IMR-90 (cell line): ENCODE data around the gene SLC9A3. TPM values are rescaled to one million over a fixed set of nuclear protein-coding genes. Genes with fewer than 3 reads are reported as not detected.

Source experiments
- ATAC-seq: fragments of 200-7000 bp; cut with Tn5 transposase; 2 replicates; pipeline ENCODE4 v1.9.1; 2020; ENCODE audit warnings: low read depth, mild to moderate bottlenecking, moderate library complexity
- BruUV-seq: library from RNA; stranded (reverse); fragments of 400-500 nt; replicated peaks from 2 replicates; lab custom pipeline; 2021; lab: Mats Ljungman, UMichigan
- CTCF ChIA-PET: fragments of 300-600 bp; formaldehyde crosslinking; extraction: SDS; loops from one replicate; lab custom pipeline; 2021; ENCODE audit warnings: antibody characterized with exemption; lab: Yijun Ruan, JAX
- POLR2A ChIA-PET: fragments of 300-600 bp; sonication (Branson Sonifier 250); formaldehyde crosslinking; loops from one replicate; lab custom pipeline; 2022; ENCODE audit warnings: antibody characterized with exemption; ENCODE audit not compliant: unreplicated experiment; lab: Charles Lee
- DNase-seq: peaks from one replicate; pipeline ENCODE4 v3.0.0; 2013
- H2AFZ ChIP-seq: replicated peaks from 2 replicates; pipeline ENCODE3; 2013; ENCODE audit warnings: low read length, mild to moderate bottlenecking; ENCODE audit not compliant: poor library complexity
- H2AK5ac ChIP-seq: 2 replicates; pipeline ENCODE4 v1.6.1; 2013; ENCODE audit warnings: low read depth, low read length, inconsistent platforms
- H2AK9ac ChIP-seq: replicated peaks from 2 replicates; pipeline ENCODE3; 2013; ENCODE audit warnings: mild to moderate bottlenecking, low read depth, low read length, moderate library complexity; ENCODE audit not compliant: poor library complexity
- H2BK120ac ChIP-seq: 2 replicates; pipeline ENCODE4 v1.6.1; 2013; ENCODE audit warnings: low read depth, low read length, inconsistent platforms
- H2BK15ac ChIP-seq: 3 replicates; pipeline ENCODE4 v1.6.1; 2013; ENCODE audit warnings: low read depth, low read length, inconsistent platforms
- H2BK20ac ChIP-seq: 2 replicates; pipeline ENCODE4 v1.6.1; 2013; ENCODE audit warnings: low read depth, mild to moderate bottlenecking, inconsistent platforms, low read length, moderate library complexity
- H2BK5ac ChIP-seq: 2 replicates; pipeline ENCODE4 v1.6.1; 2013; ENCODE audit warnings: mild to moderate bottlenecking, low read depth, low read length, inconsistent platforms; ENCODE audit not compliant: poor library complexity, severe bottlenecking
- H3K14ac ChIP-seq: replicated peaks from 2 replicates; pipeline ENCODE4 v1.6.1; 2013; ENCODE audit warnings: low read depth, low read length, inconsistent platforms
- H3K18ac ChIP-seq: 2 replicates; pipeline ENCODE4 v1.6.1; 2013; ENCODE audit warnings: low read depth, low read length, control low read depth
- H3K23ac ChIP-seq: 2 replicates; pipeline ENCODE4 v1.6.1; 2013; ENCODE audit warnings: low read depth, low read length, inconsistent platforms
- H3K27ac ChIP-seq: 2 replicates; pipeline ENCODE4 v1.5.1; 2013; ENCODE audit warnings: mild to moderate bottlenecking, control low read depth, low read length; ENCODE audit not compliant: insufficient read depth
- H3K27me3 ChIP-seq: 2 replicates; pipeline ENCODE4 v1.6.1; 2013; ENCODE audit warnings: low read length; ENCODE audit not compliant: control insufficient read depth, insufficient read depth
- H3K36me3 ChIP-seq: 2 replicates; pipeline ENCODE4 v1.6.1; 2013; ENCODE audit warnings: low read length, mixed read lengths; ENCODE audit not compliant: control insufficient read depth, insufficient read depth
- H3K4ac ChIP-seq: 2 replicates; pipeline ENCODE4 v1.6.1; 2013; ENCODE audit warnings: low read depth, low read length, inconsistent platforms
- H3K4me1 ChIP-seq: 2 replicates; pipeline ENCODE4 v1.6.1; 2013; ENCODE audit warnings: low read length, mixed read lengths; ENCODE audit not compliant: control insufficient read depth, insufficient read depth
- H3K4me2 ChIP-seq: 2 replicates; pipeline ENCODE4 v1.6.1; 2013; ENCODE audit warnings: low read depth, mild to moderate bottlenecking, control low read depth, low read length, moderate library complexity
- H3K4me3 ChIP-seq: 2 replicates; pipeline ENCODE4 v1.5.1; 2013; ENCODE audit warnings: low read depth, mild to moderate bottlenecking, control low read depth, low read length, moderate library complexity; ENCODE audit not compliant: insufficient read depth
- H3K56ac ChIP-seq: 2 replicates; pipeline ENCODE4 v1.6.1; 2013; ENCODE audit warnings: low read length, inconsistent platforms; ENCODE audit not compliant: insufficient read depth; ENCODE audit errors: extremely low read depth
- H3K79me1 ChIP-seq, 2 experiments: 2 replicates each; pipeline ENCODE4 v1.6.1; 2013; ENCODE audit warnings: low read length in 2 of 2, inconsistent platforms in 1 of 2, low read depth in 1 of 2
- H3K9ac ChIP-seq: 2 replicates; pipeline ENCODE4 v1.6.1; 2013; ENCODE audit warnings: low read depth, low read length, control low read depth
- H3K9me1 ChIP-seq: 2 replicates; pipeline ENCODE4 v1.6.1; 2013; ENCODE audit warnings: low read length, inconsistent platforms; ENCODE audit not compliant: insufficient read depth
- H3K9me3 ChIP-seq: 2 replicates; pipeline ENCODE4 v1.6.1; 2013; ENCODE audit warnings: low read length; ENCODE audit not compliant: control insufficient read depth, insufficient read depth
- H4K20me1 ChIP-seq: 2 replicates; pipeline ENCODE4 v1.6.1; 2013; ENCODE audit warnings: low read length, inconsistent platforms; ENCODE audit not compliant: insufficient read depth
- H4K5ac ChIP-seq: 2 replicates; pipeline ENCODE4 v1.6.1; 2013; ENCODE audit warnings: mild to moderate bottlenecking, low read depth, low read length, control low read depth
- H4K8ac ChIP-seq, 2 experiments: 2 replicates each; pipeline ENCODE4 v1.6.1; 2013; ENCODE audit warnings: low read depth in 2 of 2, low read length in 2 of 2, control low read depth in 1 of 2, inconsistent platforms in 1 of 2
- H4K91ac ChIP-seq: 2 replicates; pipeline ENCODE4 v1.6.1; 2013; ENCODE audit warnings: low read depth, low read length, inconsistent platforms; ENCODE audit not compliant: insufficient read depth
- CEBPB ChIP-seq: IDR thresholded peaks from 2 replicates; pipeline ENCODE4 v1.6.1; 2012; ENCODE audit warnings: low read depth, low read length, improper control_type of control experiment
- MAZ ChIP-seq: IDR thresholded peaks from 2 replicates; pipeline ENCODE4 v1.6.1; 2012; ENCODE audit warnings: low read depth, mild to moderate bottlenecking, low read length, improper control_type of control experiment, moderate library complexity, borderline replicate concordance
- RCOR1 ChIP-seq: IDR thresholded peaks from 2 replicates; pipeline ENCODE4 v1.6.1; 2012; ENCODE audit warnings: mild to moderate bottlenecking, low read length, improper control_type of control experiment; ENCODE audit not compliant: insufficient replicate concordance
- RFX5 ChIP-seq: IDR thresholded peaks from 2 replicates; pipeline ENCODE4 v1.8.0; 2012; ENCODE audit warnings: low read depth, mild to moderate bottlenecking, low read length, moderate library complexity
- WGBS, 2 experiments: methylation state at CpG; one replicate each; pipeline versions ENCODE4 v1.1.5 to v1.1.7; 2013; ENCODE audit warnings: missing lambda C conversion rate in 2 of 2; ENCODE audit not compliant: insufficient read length in 1 of 2; ENCODE audit errors: extremely low coverage in 2 of 2; 5-methylcytosine and 5-hydroxymethylcytosine counted together
- dilution Hi-C: fragments of 300-500 bp; cut with HindIII; formaldehyde crosslinking; loops from one replicate; pipeline ENCODE4 v1.14.3; 2018; ENCODE audit warnings: low sequenced_read_pairs; ENCODE audit not compliant: unreplicated experiment
- in situ Hi-C: fragments of 300-500 bp; cut with MboI; formaldehyde crosslinking; loops from 3 replicates; pipeline ENCODE4 v1.14.3; 2019; ENCODE audit warnings: low sequenced_read_pairs, inconsistent platforms, mixed read lengths
- intact Hi-C: fragments of 100-400 bp; cut with micrococcal nuclease; formaldehyde crosslinking; loops from 2 replicates; pipeline ENCODE4 v1.10.0; 2022
- polyA plus RNA-seq, 3 experiments: library from polyadenylated mRNA; depleted of rRNA; stranded (reverse); fragments of >200 nt; gene quantifications; 2 replicates each; pipeline ENCODE4 v1.2.3, GENCODE V29; 2012; ENCODE audit warnings: low replicate concordance in 1 of 3
- total RNA-seq: library from RNA; depleted of rRNA; stranded (reverse); fragments of >200 nt; gene quantifications from 2 replicates; pipeline ENCODE4 v1.2.3, GENCODE V29; 2012
- TF ChIP-seq, protein P1 (sequence below): fragments of 150-350 bp; IDR thresholded peaks from 2 replicates; pipeline ENCODE4 v1.6.1; 2016; ENCODE audit warnings: low read depth, mild to moderate bottlenecking, low read length, moderate library complexity, borderline replicate concordance

SLC9A3 gene
- total and polyA plus RNA-seq, 2 of the 4 experiments (the other 2 are of a cell fraction) = 0.72 to 1.5 TPM

DNA sequence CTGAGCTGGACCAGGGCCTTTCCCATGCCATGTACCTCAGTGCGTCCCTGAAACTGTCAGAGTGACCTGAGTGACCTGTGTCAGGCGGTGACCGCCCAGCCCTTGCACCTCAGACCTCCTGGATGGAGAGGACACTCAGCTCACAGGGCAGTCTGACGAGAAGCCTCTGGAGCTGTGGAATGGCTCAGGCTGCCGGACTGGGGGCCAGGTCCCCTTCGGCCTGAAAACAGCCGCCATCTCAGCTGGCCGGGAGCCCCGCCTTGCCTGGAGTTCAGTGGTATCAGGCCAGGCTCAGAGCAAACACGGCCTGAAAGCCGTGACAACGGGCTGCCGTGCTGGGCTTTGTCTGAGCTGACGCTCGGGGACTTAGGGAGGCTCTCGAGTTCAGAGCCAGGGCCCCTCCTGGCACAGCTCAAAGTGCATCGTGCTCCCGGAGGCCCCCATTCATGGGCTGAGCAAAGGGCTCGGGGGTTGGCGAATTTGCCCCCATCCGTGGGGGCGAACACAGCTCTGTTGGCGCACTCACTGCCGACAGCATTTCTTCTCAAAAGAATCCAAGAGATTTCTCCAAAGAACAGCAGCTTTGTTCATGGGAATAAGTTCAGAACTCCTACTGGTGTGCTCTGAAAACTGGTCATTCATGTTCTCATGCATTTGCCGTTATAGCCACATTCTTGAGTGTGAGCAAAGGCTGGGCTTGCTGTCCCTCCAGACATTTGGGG lies 8.4 kb upstream of the SLC9A3 start:
- H4K8ac ChIP-seq = no peak overlapping the region
- H3K27me3 ChIP-seq = peaks cover 66% of the 10 kb centered on the region
- in situ Hi-C loops = no loop called here

More for the DNA sequence above, 8.4 kb upstream of the SLC9A3 start:
- ATAC-seq (no peak), DNase-seq (no peak)
- no TSS peak for BruUV-seq
- H2AFZ ChIP-seq = no peak overlapping the region
- no peak overlapping the region for H2AK9ac ChIP-seq
- H3K36me3 ChIP-seq = no peaks in the 10 kb centered on the region
- no peaks in the 10 kb centered on the region for H3K9me1 ChIP-seq
- no peak overlapping the region for H3K23ac ChIP-seq
- H2BK15ac ChIP-seq = no peak overlapping the region
- H3K79me1 ChIP-seq = no peaks in the 10 kb centered on the region
- H4K20me1 ChIP-seq = no peaks in the 10 kb centered on the region
- no peak overlapping the region for H4K5ac ChIP-seq
- H3K14ac ChIP-seq = no peak overlapping the region
- no peak overlapping the region for H3K9ac ChIP-seq
- H3K18ac ChIP-seq = no peak overlapping the region
- H3K27ac ChIP-seq = no peak overlapping the region
- no peak overlapping the region for H3K56ac ChIP-seq
- POLR2A ChIA-PET = no interaction called here
- H4K91ac ChIP-seq = no peak overlapping the region
- WGBS, 2 experiments = 45% methylated on average over 9 of the region's 25 CpGs; no CpG with 5 or more reads in 1 of the 2 experiments
- H3K4me3 ChIP-seq = no peak overlapping the region
- H2AK5ac ChIP-seq = no peak overlapping the region
- no peak overlapping the region for H3K4ac ChIP-seq
- H3K4me2 ChIP-seq = no peak overlapping the region
- H2BK120ac ChIP-seq = no peak overlapping the region
- CTCF ChIA-PET = no interaction called here
- no peak overlapping the region for H2BK20ac ChIP-seq
- H3K4me1 ChIP-seq = no peaks in the 10 kb centered on the region
- dilution Hi-C loops = no loop called here
- H2BK5ac ChIP-seq = no peak overlapping the region
- TF ChIP-seq RCOR1 = no peak
- TF ChIP-seq MAZ = no peak
- TF ChIP-seq CEBPB = no peak
- no peak for TF ChIP-seq RFX5
- TF ChIP-seq, protein P1, sequence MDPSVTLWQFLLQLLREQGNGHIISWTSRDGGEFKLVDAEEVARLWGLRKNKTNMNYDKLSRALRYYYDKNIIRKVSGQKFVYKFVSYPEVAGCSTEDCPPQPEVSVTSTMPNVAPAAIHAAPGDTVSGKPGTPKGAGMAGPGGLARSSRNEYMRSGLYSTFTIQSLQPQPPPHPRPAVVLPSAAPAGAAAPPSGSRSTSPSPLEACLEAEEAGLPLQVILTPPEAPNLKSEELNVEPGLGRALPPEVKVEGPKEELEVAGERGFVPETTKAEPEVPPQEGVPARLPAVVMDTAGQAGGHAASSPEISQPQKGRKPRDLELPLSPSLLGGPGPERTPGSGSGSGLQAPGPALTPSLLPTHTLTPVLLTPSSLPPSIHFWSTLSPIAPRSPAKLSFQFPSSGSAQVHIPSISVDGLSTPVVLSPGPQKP = no peak
- intact Hi-C loops = no loop called here
- no peaks in the 10 kb centered on the region for H3K9me3 ChIP-seq
